GM19455 (cell line): ENCODE results near the gene EDN2.

Experiments
- ATAC-seq: cut with Tn5 transposase; IDR thresholded peaks from one replicate; pipeline ENCODE4 v1.9.1; 2021; ENCODE audit not compliant: unreplicated experiment

EDN2 gene

GRCh38 chr1:41440321-41441085, 44.0 kb downstream of the EDN2 start:
- no peak for ATAC-seq

DNA sequence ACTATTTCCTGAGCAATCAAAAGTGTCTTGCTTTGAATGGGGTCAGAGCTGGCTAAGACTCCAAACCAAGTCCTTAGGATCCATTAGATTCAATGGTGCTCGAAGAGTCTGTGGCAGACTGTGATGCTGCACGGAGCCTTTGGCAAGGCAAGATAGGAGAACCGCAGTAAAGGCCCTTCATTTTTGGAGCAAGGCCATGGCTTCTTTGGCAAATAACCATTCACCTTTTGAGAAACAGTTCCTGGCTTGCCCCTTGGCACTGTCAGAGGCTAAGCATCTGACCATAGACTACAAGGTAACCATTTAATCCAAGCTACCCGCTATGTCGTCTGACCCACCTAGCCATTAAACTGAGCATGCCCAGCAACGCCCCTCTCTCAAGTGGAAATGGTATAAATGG, 45.2 kb downstream of the EDN2 start:
- no peak for ATAC-seq

- no peak for ATAC-seq
These were observed 45.8 kb downstream of the EDN2 start for GRCh38 chr1:41438711-41439110.

GRCh38 chr1:41437011-41437355, 47.5 kb downstream of the EDN2 start:
- no peak for ATAC-seq

DNA sequence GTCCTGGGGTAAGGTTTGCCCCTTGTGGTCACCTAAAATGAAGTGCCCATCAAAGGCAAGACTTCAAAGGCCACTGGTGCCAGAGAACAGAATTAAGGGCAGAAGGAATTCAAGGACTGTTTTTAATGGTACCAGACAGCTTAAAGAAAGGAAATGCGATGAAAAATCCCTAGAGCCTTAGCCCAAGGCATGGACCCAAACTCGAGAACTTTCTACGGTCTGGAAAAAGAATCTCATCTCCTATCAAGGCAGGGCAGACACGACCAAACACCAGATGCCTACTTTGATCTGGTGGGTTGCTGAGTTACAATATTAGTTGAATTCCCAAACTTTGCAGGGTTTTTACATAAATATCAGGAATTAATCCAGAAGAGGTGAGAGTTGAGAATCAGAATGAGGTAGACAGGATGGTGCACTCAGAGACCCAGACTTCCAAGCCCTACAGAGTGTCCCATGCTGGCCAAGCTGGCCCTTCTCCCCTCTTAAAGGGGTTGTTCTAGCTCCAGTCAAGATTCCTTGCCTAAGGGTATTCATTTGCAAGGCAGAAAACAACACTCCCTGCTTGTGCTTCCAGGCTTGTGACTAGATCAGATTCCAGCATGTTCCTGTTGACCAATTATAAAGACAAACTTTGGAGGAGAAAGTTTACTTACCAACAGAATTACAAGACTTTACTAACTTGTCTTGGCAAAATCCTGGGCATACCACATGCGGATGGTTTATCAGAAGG, 48.0 kb downstream of the EDN2 start:
- no peak for ATAC-seq

DNA sequence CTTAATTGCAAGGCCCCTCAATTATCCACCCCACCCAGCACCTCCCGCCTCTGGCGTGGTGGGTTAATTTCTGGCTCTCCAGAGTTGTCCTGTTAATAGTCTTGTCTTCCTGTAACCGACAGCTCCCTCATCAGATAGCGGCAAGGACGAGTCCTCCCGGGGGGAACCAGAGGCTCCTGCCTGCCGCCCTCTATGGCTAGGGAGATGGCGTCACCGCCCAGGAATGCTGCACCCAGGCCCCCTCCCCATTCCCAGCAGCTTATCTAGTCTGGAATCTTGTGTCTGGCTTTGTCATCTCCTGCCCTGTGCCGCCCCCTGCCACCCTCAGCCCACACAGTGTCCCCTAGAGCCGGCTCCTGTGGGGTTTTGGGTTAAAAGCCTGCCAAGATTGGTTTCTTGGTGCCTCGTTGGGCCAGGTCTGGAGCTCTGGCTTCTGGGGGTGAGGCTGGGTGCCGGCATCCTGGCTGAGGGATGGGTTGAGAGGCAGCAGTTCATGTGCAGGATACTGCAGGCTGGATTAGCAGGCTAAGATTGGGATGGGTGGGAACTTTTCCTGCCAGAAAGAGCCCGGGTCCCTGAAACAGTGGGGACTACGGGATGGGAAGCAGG, 48.8 kb downstream of the EDN2 start:
- no peak for ATAC-seq

- ATAC-seq = no peak
These were observed 49.6 kb downstream of the EDN2 start for GRCh38 chr1:41434748-41435449.

- ATAC-seq = no peak
These were observed 50.2 kb downstream of the EDN2 start for GRCh38 chr1:41434306-41434705.

GRCh38 chr1:41433501-41433900, 51.0 kb downstream of the EDN2 start:
- ATAC-seq = no peak

- ATAC-seq = no peak
These were observed 51.8 kb downstream of the EDN2 start for GRCh38 chr1:41432481-41433280.

DNA sequence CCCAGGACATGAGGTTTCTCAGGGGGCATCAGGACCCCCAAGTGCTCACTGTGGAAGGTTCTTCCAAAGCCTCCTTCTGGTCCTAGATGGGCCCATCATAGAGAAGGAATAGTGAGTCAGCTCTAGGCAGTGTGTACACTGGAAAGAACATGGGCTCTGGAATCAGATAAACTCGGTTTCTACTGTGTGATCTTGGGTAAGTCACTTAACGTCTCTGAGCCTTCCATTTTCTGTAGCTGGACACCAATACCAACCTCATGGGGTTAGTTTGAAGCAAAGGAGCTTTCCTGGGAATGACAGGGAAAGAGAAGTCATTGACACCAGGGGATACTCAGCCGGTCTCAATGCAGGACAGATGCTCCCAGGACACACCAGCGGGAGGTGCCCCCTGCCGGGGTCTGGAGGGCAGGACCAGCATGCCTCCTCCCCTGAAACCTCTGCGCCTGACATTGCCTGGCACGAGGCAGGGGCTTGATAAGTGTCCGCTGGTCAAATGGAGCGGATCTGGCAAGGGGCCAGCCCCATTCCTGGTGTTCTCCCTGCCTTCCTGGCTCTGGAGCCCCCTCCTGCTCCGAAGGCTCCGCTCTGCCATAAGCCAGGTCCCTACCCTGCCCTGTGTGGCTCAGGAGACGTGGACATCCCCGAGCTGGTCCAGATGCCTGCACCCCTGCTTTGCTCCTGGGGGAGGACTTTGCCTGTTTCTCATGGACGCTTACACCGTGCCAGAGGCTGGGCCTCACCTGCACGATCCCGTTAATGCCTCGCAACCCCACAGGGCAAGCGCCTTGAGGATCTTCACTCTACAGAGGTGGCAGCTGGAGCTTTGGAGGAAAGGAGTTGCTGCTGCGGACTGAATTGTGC, 52.8 kb downstream of the EDN2 start:
- ATAC-seq = no peak

- ATAC-seq = no peak
These were observed 53.9 kb downstream of the EDN2 start for GRCh38 chr1:41430582-41430981.

DNA sequence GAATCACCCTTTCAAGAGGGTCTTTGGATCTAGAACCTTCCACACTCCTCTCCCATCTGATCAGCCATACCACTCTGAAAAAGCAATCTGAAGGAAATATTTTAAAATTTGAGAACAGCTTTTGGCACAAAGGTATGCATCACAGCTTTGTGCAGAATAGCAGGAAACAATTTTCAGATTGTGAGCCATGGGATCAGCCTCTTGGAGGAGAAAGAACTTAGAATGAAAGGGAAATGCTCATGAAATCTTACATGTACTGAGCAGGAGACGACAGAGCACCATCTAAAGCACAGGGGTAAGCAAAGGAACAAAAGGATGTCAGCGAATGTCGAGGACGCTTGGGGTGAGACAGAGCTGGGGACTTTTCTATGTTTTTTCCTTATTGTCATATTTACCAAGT, 54.4 kb downstream of the EDN2 start:
- no peak for ATAC-seq

GRCh38 chr1:41429641-41430035, 54.8 kb downstream of the EDN2 start:
- no peak for ATAC-seq
